Ramos (cell line): ENCODE data around the gene JMJD1C.

Experiments used
- in situ Hi-C: fragments of 300-500 bp; cut with MboI; formaldehyde crosslinking; loops from one replicate; pipeline ENCODE4 v1.14.3; 2022; ENCODE audit warnings: low sequenced_read_pairs; ENCODE audit not compliant: unreplicated experiment

The JMJD1C gene

DNA sequence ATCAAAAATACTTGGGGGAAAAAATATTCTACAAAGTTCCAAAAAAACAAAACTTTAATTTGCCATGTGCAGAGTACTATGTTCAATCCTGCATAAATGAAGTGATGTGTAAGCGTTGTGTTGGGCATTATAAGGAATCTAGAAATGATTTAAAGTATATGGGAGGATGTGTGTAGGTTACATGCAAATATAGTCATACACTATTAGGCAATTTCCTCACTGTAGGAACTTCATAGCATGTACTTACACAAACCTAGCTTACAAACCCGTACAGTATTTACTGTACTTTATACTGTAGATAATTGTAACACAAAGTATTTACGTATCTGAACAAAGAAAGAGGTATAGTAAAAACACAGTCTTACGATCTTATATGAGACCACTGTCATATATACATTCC lies 260.4 kb downstream of the JMJD1C start:
- in situ Hi-C loops = loop anchor here (25.0 kb wide), 1 partner anchor 432 kb away; no protein-coding TSS in a partner anchor

- in situ Hi-C loops = loop anchor here (25.0 kb wide), 1 partner anchor 432 kb away; no protein-coding TSS in a partner anchor
Measured at GRCh38 chr10:63204667-63205391, 260.9 kb downstream of the JMJD1C start.

DNA sequence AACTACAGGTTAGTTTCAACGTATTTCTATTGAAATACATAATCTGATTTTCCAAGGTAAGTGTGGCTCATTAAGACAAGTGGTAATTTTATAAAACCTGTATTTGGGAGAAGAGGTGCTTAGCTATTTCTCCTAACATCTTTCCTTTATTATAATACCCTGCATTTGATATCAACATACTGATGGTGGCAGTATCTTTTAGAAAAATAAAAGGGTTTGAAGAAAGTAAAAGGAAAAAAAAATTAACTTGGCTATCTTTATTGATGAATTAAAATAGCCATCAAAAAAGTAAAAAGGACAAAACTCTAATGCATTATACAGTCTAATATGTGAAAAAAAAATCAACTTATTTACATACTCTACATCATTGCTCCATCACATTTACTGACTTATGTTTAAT lies 264.7 kb downstream of the JMJD1C start:
- in situ Hi-C loops = loop anchor here (25.0 kb wide), 1 partner anchor 436 kb away; no protein-coding TSS in a partner anchor

- in situ Hi-C loops = loop anchor here (25.0 kb wide), 1 partner anchor 437 kb away; no protein-coding TSS in a partner anchor
Measured at GRCh38 chr10:63200431-63200830, 265.3 kb downstream of the JMJD1C start.

- in situ Hi-C loops = loop anchor here (25.0 kb wide), 1 partner anchor 438 kb away; no protein-coding TSS in a partner anchor
Measured at GRCh38 chr10:63199716-63200115, 266.1 kb downstream of the JMJD1C start.

- in situ Hi-C loops = no loop called here
Measured at GRCh38 chr10:63197344-63198092, 268.3 kb downstream of the JMJD1C start.

- in situ Hi-C loops = no loop called here
Measured at GRCh38 chr10:63192826-63193225, 273.0 kb downstream of the JMJD1C start.

DNA sequence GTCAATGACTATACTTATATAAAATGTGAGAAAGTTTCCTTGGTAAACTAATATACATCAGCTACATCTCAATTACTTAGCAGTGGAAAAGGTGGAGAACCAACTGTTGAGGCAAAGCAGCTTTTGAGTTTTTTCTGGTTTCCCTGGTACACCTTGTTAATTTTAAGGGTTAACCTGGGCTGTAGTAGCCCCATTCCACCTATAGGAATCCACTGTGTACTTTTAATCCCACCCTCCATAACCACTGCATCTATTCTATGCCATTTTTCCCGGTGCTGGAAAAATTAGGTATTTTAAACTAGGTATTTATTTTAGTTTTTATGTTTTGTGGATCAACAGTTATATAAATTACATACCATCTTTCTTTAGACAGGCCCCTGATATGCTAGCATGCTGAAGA lies 290.2 kb downstream of the JMJD1C start:
- in situ Hi-C loops = no loop called here

DNA sequence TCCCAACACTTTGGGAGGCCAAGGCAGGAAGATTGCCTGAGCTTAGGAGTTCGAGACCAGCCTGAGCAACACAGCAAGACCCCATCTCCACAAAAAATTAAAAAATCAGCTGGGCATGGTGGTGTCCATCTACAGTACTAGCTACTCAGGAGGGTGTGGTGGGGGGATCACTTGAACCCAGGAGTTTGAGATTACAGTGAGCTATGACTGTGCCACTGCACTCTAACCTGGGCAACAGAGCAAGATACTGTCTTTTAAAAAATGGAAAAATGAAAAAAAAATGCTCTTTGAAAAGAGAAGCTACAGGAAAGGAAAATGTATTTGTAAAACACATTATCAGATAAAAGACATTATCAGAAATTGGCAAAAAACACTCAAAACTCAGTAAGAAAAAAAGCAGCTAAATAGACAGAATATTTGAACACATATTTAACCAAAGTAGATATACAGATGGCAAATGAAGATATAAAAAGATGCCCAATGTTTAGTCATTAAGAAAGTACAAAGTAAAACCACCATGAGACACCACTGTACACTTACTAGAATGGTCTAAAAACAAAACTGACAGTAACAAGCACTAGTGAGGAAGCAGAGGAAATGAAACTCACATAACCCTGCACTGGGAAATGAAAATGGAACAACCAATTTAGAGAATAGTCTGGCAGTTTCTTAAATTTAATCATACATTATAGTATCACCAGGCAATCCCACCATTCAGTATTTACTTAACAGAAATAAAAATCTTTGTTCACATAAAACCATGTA lies 292.1 kb downstream of the JMJD1C start:
- in situ Hi-C loops = no loop called here

- in situ Hi-C loops = no loop called here
Measured at GRCh38 chr10:63171926-63172325, 293.9 kb downstream of the JMJD1C start.

DNA sequence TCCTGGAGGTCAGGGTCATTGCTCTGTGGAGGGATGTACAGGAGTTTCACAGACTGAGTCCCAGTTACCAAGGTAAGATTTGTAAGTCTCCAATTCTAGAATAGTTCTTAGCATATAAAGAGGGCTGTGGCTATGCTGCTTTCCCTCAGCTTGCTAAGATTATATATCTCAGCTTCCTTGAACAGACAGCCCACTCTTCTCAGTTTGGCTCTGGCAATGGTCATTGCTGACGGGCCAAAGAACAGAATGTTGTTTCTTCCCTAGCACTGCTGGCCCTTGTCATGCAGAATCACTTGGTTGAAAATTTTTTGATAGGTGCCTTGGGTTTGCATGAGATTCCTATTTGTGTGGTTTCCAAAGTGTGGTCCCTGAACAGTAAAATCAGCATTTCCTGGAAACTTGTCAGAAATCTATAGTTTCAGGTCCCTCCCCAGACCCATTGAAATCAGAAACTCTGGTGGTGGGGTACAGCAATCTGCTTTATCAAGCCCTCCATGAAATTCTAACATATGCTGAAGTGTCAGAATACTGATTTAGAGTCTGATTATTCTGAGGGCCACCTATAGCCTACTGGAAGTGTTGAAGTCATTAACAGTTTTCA lies 294.4 kb downstream of the JMJD1C start:
- in situ Hi-C loops = no loop called here

GRCh38 chr10:63169624-63170023 lies 296.2 kb downstream of the JMJD1C start:
- in situ Hi-C loops = loop anchor here (10.0 kb wide), 1 partner anchor 545 kb away; no protein-coding TSS in a partner anchor

- in situ Hi-C loops = loop anchor here (10.0 kb wide), 1 partner anchor 546 kb away; no protein-coding TSS in a partner anchor
Measured at GRCh38 chr10:63168821-63169462, 296.8 kb downstream of the JMJD1C start.

DNA sequence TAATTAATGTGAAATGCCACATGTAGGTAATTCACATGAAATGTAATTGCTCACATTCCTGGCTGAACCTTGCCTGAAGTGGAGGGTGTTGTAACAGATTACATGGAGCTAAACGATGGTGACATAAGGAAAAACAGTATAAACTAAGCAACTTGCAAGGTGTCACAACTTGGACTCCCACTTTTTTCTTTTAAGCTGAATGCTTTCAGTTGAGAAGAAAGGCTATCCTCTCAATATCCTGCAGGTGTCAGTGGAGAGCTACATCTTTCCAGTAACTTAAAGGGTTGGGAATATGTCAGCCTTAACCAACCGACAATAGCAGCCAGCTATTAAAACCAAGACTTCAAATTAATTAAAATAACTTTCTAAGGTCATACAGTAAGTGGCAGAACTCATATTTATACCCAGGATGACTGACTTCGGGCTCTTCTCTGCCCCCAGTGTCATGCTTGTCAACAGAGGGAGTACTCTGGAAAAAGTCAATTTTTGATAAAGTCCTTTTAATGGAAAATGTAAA lies 299.0 kb downstream of the JMJD1C start:
- in situ Hi-C loops = loop anchor here (10.0 kb wide), 1 partner anchor 548 kb away; no protein-coding TSS in a partner anchor

DNA sequence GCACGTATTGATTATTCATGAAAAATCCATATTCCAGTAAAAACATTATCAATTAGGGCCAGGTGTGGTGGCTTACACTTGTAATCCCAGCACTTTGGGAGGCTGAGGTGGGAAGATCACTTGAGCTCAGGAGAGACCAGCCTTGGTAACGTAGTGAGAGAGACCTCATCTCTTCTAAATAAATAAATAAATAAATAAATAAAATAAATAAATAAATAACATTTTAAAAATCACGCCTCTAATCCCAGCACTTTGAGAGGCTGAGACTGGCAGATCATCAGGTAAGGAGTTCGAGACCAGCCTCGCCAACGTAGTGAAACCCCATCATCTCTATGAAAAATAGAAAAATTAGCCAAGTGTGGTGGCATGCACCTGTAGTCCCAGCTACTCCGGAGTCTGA lies 300.5 kb downstream of the JMJD1C start:
- in situ Hi-C loops = loop anchor here (10.0 kb wide), 1 partner anchor 550 kb away; no protein-coding TSS in a partner anchor

DNA sequence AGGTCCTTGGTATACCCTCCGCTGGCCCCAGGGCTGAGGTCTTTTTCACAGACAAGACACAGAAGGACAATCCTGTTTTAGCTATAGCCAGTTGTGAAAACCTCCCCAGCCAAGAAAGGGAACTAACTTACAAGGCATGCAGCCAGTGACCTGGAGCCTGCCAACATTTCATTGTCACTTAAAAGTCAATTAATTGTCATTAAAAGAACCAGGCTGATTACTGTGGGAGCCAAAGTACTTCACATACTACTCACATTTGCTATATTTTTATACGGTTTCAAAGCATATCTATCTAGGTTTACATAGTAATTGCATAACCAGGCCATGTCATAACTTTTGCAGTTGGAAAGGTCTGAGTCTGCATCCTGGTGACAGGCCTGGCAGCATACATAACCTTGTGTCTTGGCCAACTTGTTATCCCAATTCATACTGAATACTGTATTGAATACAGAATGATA lies 301.6 kb downstream of the JMJD1C start:
- in situ Hi-C loops = loop anchor here (10.0 kb wide), 1 partner anchor 551 kb away; no protein-coding TSS in a partner anchor

DNA sequence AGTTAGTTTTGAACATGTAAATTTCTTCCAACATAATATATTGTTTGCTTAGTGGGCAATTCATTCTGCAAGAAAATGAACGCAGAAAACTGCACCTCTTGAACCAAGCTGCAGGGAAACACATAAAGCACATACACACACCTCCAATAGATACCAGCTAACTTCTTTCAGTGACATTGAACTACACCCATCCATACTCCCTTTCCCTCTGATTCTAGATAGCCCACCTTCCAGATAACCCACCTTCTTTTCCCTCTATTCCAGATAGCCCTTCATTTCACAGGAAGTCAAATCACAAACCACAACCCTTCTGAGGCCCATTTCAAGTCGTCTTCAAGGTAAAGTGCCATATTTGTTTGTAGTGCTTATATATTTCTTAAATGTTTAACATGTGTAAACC lies 304.2 kb downstream of the JMJD1C start:
- in situ Hi-C loops = loop anchor here (10.0 kb wide), 1 partner anchor 553 kb away; no protein-coding TSS in a partner anchor

DNA sequence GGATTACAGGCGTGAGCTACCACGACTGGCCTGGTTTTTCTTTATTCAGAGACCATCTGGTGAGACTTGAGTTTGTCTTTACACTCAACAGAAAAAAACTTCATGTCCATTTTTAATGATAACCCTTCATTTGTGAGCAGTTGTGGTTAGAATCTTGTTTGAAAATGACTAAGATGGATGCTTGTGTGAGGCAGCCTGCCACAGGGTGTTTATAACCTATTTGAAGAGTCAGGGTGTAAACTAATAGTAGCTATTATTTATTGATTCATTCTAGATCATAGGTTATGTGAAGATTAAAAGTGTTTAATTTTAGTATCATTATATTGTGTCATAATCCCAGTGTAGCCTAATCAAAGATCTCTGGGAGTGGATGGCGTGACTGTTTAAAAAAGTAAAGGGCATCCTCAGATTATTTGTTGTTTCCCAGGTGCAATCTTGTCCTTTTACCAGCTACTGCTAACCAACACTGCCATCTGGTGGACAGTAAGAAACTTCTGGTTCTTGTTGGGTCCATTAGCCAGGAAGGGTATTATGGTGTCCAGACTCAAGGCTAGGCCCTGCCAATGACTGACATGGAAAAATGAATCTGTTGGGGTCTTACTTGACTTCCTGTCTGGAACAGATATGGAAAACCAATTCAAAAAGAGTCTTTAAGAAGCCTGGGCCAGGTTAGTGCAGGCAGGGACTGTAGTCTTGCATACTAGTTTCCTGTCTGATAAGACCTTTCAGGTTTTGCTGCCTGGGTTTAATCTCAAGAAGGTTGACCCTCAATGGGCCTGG lies 307.7 kb downstream of the JMJD1C start:
- in situ Hi-C loops = loop anchor here (10.0 kb wide), 2 partner anchors 313 to 543 kb away; no protein-coding TSS in a partner anchor
